Trophoblast cell (in vitro differentiated cells and primary cell): ENCODE data around the gene ITGB5.
A peak's percentile ranks its signal among the peaks of the same experiment; 100 is the strongest.

ENCODE experiments used
- DNase-seq, 2 donors: peaks; one replicate each; pipeline ENCODE4 v3.0.0-alpha.2; 2016
- H2AFZ ChIP-seq: 2 replicates; pipeline ENCODE4 v1.6.1; 2013; ENCODE audit warnings: low read length, moderate library complexity, mild to moderate bottlenecking; ENCODE audit not compliant: insufficient read depth, poor library complexity
- H2AK5ac ChIP-seq: 2 replicates; pipeline ENCODE4 v1.6.1; 2013; ENCODE audit warnings: mild to moderate bottlenecking, low read length
- H2BK120ac ChIP-seq: 2 replicates; pipeline ENCODE4 v1.6.1; 2013; ENCODE audit warnings: low read length, mild to moderate bottlenecking, moderate library complexity; ENCODE audit not compliant: insufficient read depth, poor library complexity
- H2BK12ac ChIP-seq: 2 replicates; pipeline ENCODE4 v1.6.1; 2013; ENCODE audit warnings: mild to moderate bottlenecking, low read length, moderate library complexity
- H2BK5ac ChIP-seq: 2 replicates; pipeline ENCODE4 v1.6.1; 2013; ENCODE audit warnings: low read length, low read depth, moderate library complexity, mild to moderate bottlenecking; ENCODE audit not compliant: poor library complexity
- H3K14ac ChIP-seq: 2 replicates; pipeline ENCODE4 v1.6.1; 2013; ENCODE audit warnings: mild to moderate bottlenecking, low read length
- H3K18ac ChIP-seq: 2 replicates; pipeline ENCODE4 v1.6.1; 2013; ENCODE audit warnings: mild to moderate bottlenecking, low read length
- H3K23ac ChIP-seq: 2 replicates; pipeline ENCODE4 v1.6.1; 2013; ENCODE audit warnings: low read length
- H3K27ac ChIP-seq: 2 replicates; pipeline ENCODE4 v1.5.1; 2013; ENCODE audit warnings: low read depth, mild to moderate bottlenecking, inconsistent platforms, low read length, moderate library complexity
- H3K27me3 ChIP-seq: 2 replicates; pipeline ENCODE4 v1.6.1; 2013; ENCODE audit warnings: inconsistent platforms, mild to moderate bottlenecking, low read length, moderate library complexity; ENCODE audit not compliant: insufficient read depth
- H3K36me3 ChIP-seq, 2 experiments: 1 replicate in 1 of 2; 2 replicates in 1 of 2; pipeline ENCODE4 v1.6.1; 2013; ENCODE audit warnings: low read length in 2 of 2, mild to moderate bottlenecking in 2 of 2, moderate library complexity in 1 of 2; ENCODE audit not compliant: insufficient read depth in 2 of 2, control insufficient read depth in 1 of 2
- H3K4ac ChIP-seq: 2 replicates; pipeline ENCODE4 v1.6.1; 2013; ENCODE audit warnings: low read depth, mild to moderate bottlenecking, low read length, moderate library complexity
- H3K4me1 ChIP-seq, 2 experiments: 1 replicate in 1 of 2; 2 replicates in 1 of 2; pipeline ENCODE4 v1.6.1; 2013; ENCODE audit warnings: low read length in 2 of 2, mild to moderate bottlenecking in 2 of 2, moderate library complexity in 1 of 2; ENCODE audit not compliant: insufficient read depth in 2 of 2, control insufficient read depth in 1 of 2
- H3K4me2 ChIP-seq: 2 replicates; pipeline ENCODE4 v1.6.1; 2013; ENCODE audit warnings: inconsistent platforms, mild to moderate bottlenecking, low read length, moderate library complexity
- H3K4me3 ChIP-seq: 2 replicates; pipeline ENCODE4 v1.5.1; 2013; ENCODE audit warnings: mild to moderate bottlenecking, low read depth, low read length, inconsistent platforms
- H3K79me1 ChIP-seq: one replicate; pipeline ENCODE4 v1.6.1; 2013; ENCODE audit warnings: low read length
- H3K79me2 ChIP-seq: 2 replicates; pipeline ENCODE4 v1.6.1; 2013; ENCODE audit warnings: low read length, mild to moderate bottlenecking; ENCODE audit not compliant: control insufficient read depth, insufficient read depth, poor library complexity
- H3K9ac ChIP-seq: 2 replicates; pipeline ENCODE4 v1.6.1; 2013; ENCODE audit warnings: mild to moderate bottlenecking, low read length
- H3K9me3 ChIP-seq: 2 replicates; pipeline ENCODE4 v1.6.1; 2013; ENCODE audit warnings: low read depth, mild to moderate bottlenecking, control low read depth, inconsistent platforms, low read length; ENCODE audit not compliant: insufficient read depth
- H4K12ac ChIP-seq: 2 replicates; pipeline ENCODE4 v1.6.1; 2013; ENCODE audit warnings: low read depth, mild to moderate bottlenecking, low read length, moderate library complexity
- H4K8ac ChIP-seq: 2 replicates; pipeline ENCODE4 v1.6.1; 2013; ENCODE audit warnings: low read depth, mild to moderate bottlenecking, low read length, moderate library complexity
- H4K91ac ChIP-seq: one replicate; pipeline ENCODE4 v1.6.1; 2013; ENCODE audit warnings: low read depth, mild to moderate bottlenecking, low read length, moderate library complexity
- WGBS: extraction: QIAGEN DNeasy Blood & Tissue Kit; methylation state at CpG from one replicate; pipeline ENCODE4 v1.1.7; 2013; ENCODE audit warnings: missing lambda C conversion rate; ENCODE audit not compliant: insufficient read length, insufficient coverage; ENCODE audit errors: extremely low coverage; 5-methylcytosine and 5-hydroxymethylcytosine counted together

Gene ITGB5

DNA sequence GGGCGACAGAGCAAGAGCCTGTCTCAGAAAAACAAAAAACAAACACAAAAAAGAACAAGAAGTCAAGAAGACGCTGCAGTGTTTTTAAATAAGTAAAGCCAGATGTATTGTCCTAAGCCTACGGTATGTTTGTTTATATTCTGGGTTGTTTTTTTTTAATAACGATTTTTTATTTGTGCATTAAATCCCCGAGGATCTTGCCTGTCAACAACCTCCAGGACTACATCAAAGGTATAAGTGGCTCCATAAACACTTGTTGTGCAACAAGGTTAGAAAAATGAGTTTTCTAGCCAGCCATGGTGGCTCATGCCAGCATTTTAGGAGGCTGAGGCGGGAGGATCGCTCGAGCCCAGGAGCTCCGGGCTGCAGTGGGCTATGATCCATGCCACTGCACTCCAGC is 26.1 kb downstream of the ITGB5 start:
- no CpG with 5 or more reads among the region's 9 CpGs for WGBS
- no peak overlapping the region for H3K4ac ChIP-seq
- no peak overlapping the region for H3K9ac ChIP-seq

GRCh38 chr3:124860599-124860998 is 26.6 kb downstream of the ITGB5 start:
- peak in 1 of 2 donors; percentile 33 for DNase-seq
- H3K79me1 ChIP-seq = peaks cover 5% of the 10 kb centered on the region
- H3K4me1 ChIP-seq = peaks cover 7 to 16% of the 10 kb centered on the region in 2 experiments
- no peak overlapping the region for H3K23ac ChIP-seq
- H3K27me3 ChIP-seq = no peaks in the 10 kb centered on the region
- no peak overlapping the region for H3K14ac ChIP-seq
- no peak overlapping the region for H2AK5ac ChIP-seq
- H3K36me3 ChIP-seq = peaks cover 15 to 21% of the 10 kb centered on the region in 2 experiments
- no peaks in the 10 kb centered on the region for H3K9me3 ChIP-seq
- H3K27ac ChIP-seq = peak overlapping the region; percentile 55
- H3K18ac ChIP-seq = peak overlapping the region; percentile 49
- no peak overlapping the region for H2AFZ ChIP-seq
- H3K9ac ChIP-seq = no peak overlapping the region
- H2BK120ac ChIP-seq = no peak overlapping the region
- no CpG with 5 or more reads among the region's 1 CpG for WGBS
- no peak overlapping the region for H4K12ac ChIP-seq
- H2BK12ac ChIP-seq = no peak overlapping the region
- no peak overlapping the region for H3K4me3 ChIP-seq
- H3K4ac ChIP-seq = no peak overlapping the region
- no peak overlapping the region for H4K91ac ChIP-seq
- peak overlapping the region; percentile 12 for H3K4me2 ChIP-seq
- H4K8ac ChIP-seq = no peak overlapping the region
- H2BK5ac ChIP-seq = peak overlapping the region; percentile 56
- peaks cover 2% of the 10 kb centered on the region for H3K79me2 ChIP-seq

More for the DNA sequence above, 26.1 kb downstream of the ITGB5 start:
- Histone ChIP-seq H3K79me1 (peaks cover 5% of the 10 kb centered on the region), H2BK5ac (peak overlapping the region; percentile 56), H3K14ac (no peak overlapping the region), H4K12ac (no peak overlapping the region), H3K18ac (peak overlapping the region; percentile 49), H4K91ac (no peak overlapping the region), H2AFZ (no peak overlapping the region), H3K27ac (peak overlapping the region; percentile 55), H3K9me3 (no peaks in the 10 kb centered on the region), H2BK120ac (no peak overlapping the region), H3K79me2 (peaks cover 2% of the 10 kb centered on the region), H2AK5ac (no peak overlapping the region), H4K8ac (no peak overlapping the region), H3K27me3 (no peaks in the 10 kb centered on the region), H3K4me3 (no peak overlapping the region), H3K4me1 (peaks cover 7 to 16% of the 10 kb centered on the region in 2 experiments), H3K36me3 (peaks cover 13 to 18% of the 10 kb centered on the region in 2 experiments), H2BK12ac (no peak overlapping the region), H3K23ac (no peak overlapping the region), H3K4me2 (peak overlapping the region; percentile 12)
- DNase-seq = no peak

DNA sequence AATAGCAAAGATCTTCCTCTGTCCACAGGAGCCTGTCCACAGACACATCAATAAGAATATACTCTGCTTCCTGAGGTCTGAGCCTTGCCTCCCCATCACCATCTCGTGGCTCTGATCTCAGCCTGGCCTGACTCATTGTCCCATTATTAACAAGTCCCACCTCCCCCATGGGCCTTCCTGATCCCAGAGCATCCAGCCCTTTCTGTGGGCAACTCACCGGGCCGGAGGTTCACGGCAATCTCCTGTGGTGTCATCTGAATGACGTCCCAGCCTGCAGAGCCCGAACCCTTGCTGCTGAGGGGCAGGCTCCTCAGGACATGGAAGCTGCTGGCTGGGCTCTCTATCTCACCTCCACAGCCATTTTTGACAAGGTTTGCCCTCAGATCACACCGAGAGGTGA is 28.1 kb downstream of the ITGB5 start:
- Histone ChIP-seq H3K18ac (peak overlapping the region; percentile 63), H4K91ac (no peak overlapping the region), H4K12ac (peak overlapping the region; percentile 14), H2BK120ac (no peak overlapping the region), H3K9me3 (no peaks in the 10 kb centered on the region), H3K4ac (peak overlapping the region; percentile 53), H3K4me1 (peaks cover 7 to 16% of the 10 kb centered on the region in 2 experiments), H3K4me2 (no peak overlapping the region), H3K14ac (no peak overlapping the region), H3K23ac (no peak overlapping the region), H2BK12ac (peak overlapping the region; percentile 72), H4K8ac (no peak overlapping the region), H2BK5ac (peak overlapping the region; percentile 10), H3K79me1 (peaks cover 5% of the 10 kb centered on the region), H3K9ac (no peak overlapping the region), H3K79me2 (no peaks in the 10 kb centered on the region), H2AFZ (no peak overlapping the region), H3K27me3 (no peaks in the 10 kb centered on the region), H2AK5ac (peak overlapping the region; percentile 21), H3K27ac (no peak overlapping the region), H3K4me3 (no peak overlapping the region), H3K36me3 (peaks cover 9 to 24% of the 10 kb centered on the region in 2 experiments)
- WGBS = no CpG with 5 or more reads among the region's 7 CpGs
- DNase-seq = peak in 1 of 2 donors; percentile 16

GRCh38 chr3:124858275-124858674 is 28.9 kb downstream of the ITGB5 start:
- Histone ChIP-seq H3K4me1 (peaks cover 7 to 17% of the 10 kb centered on the region in 2 experiments), H4K12ac (no peak overlapping the region), H4K8ac (no peak overlapping the region), H3K4ac (no peak overlapping the region), H3K9ac (no peak overlapping the region), H3K79me1 (peaks cover 5% of the 10 kb centered on the region), H3K27me3 (no peaks in the 10 kb centered on the region), H3K27ac (no peak overlapping the region), H4K91ac (no peak overlapping the region), H3K4me2 (no peak overlapping the region), H3K23ac (no peak overlapping the region), H2BK120ac (no peak overlapping the region), H2BK5ac (no peak overlapping the region), H2BK12ac (no peak overlapping the region), H3K9me3 (no peaks in the 10 kb centered on the region), H3K14ac (no peak overlapping the region), H3K4me3 (no peak overlapping the region), H2AFZ (no peak overlapping the region), H3K18ac (no peak overlapping the region), H3K36me3 (peaks cover 9 to 24% of the 10 kb centered on the region in 2 experiments), H3K79me2 (no peaks in the 10 kb centered on the region), H2AK5ac (no peak overlapping the region)
- no peak for DNase-seq
- WGBS = no CpG with 5 or more reads among the region's 1 CpG
